Neural progenitor cell (in vitro differentiated cells): Measurements from ENCODE around the gene BICD1. TPM values are rescaled to one million over a fixed set of nuclear protein-coding genes. Genes with fewer than 3 reads are reported as not detected.

Experiments
- DNase-seq: peaks from one replicate; pipeline ENCODE4 v3.0.0-alpha.2; 2016; ENCODE audit warnings: low spot score
- H2AFZ ChIP-seq: fragments of 200-600 bp; sonication (generic); replicated peaks from 2 replicates; pipeline ENCODE4 v1.6.1; 2016; ENCODE audit warnings: antibody characterized with exemption
- H3F3A ChIP-seq: fragments of 200-600 bp; sonication (generic); 2 replicates; pipeline ENCODE4 v1.6.1; 2016; ENCODE audit warnings: antibody characterized with exemption, low read depth
- H3K27ac ChIP-seq: fragments of 200-600 bp; sonication (generic); 2 replicates; pipeline ENCODE4 v1.5.1; 2016; ENCODE audit warnings: mild to moderate bottlenecking
- H3K27me3 ChIP-seq: fragments of 200-600 bp; sonication (generic); 2 replicates; pipeline ENCODE4 v1.6.1; 2016; ENCODE audit warnings: mild to moderate bottlenecking, moderate library complexity
- H3K36me3 ChIP-seq: fragments of 200-600 bp; sonication (generic); 2 replicates; pipeline ENCODE4 v1.5.1; 2016
- H3K4me1 ChIP-seq: fragments of 200-600 bp; sonication (generic); 2 replicates; pipeline ENCODE4 v1.6.1; 2016; ENCODE audit warnings: mixed run types
- H3K4me2 ChIP-seq: fragments of 200-600 bp; sonication (generic); 2 replicates; pipeline ENCODE4 v1.6.1; 2016
- H3K4me3 ChIP-seq: fragments of 200-600 bp; sonication (generic); 2 replicates; pipeline ENCODE4 v1.5.1; 2016
- H3K79me2 ChIP-seq: fragments of 200-600 bp; sonication (generic); 2 replicates; pipeline ENCODE4 v1.6.1; 2016; ENCODE audit warnings: low read depth
- H3K9ac ChIP-seq: fragments of 200-600 bp; sonication (generic); 2 replicates; pipeline ENCODE4 v1.6.1; 2016
- H3K9me3 ChIP-seq: fragments of 200-600 bp; sonication (generic); 2 replicates; pipeline ENCODE4 v1.5.1; 2016; ENCODE audit warnings: low read depth
- H4K20me1 ChIP-seq: fragments of 200-600 bp; sonication (generic); 2 replicates; pipeline ENCODE4 v1.6.1; 2016; ENCODE audit warnings: low read depth
- H3K27ac Mint-ChIP-seq: 3 replicates; pipeline ENCODE4 v1.8.0; 2021; ENCODE audit warnings: mixed read lengths
- H3K27me3 Mint-ChIP-seq: 2 replicates; pipeline ENCODE4 v1.8.0; 2022; ENCODE audit warnings: low read depth, mild to moderate bottlenecking, inconsistent platforms, moderate library complexity, mixed read lengths; ENCODE audit not compliant: insufficient read depth
- H3K36me3 Mint-ChIP-seq: 3 replicates; pipeline ENCODE4 v1.8.0; 2021; ENCODE audit warnings: mixed read lengths
- H3K4me1 Mint-ChIP-seq: 3 replicates; pipeline ENCODE4 v1.8.0; 2021; ENCODE audit warnings: mixed read lengths
- H3K4me3 Mint-ChIP-seq: 3 replicates; pipeline ENCODE4 v1.8.0; 2021; ENCODE audit warnings: mild to moderate bottlenecking, moderate library complexity, mixed read lengths
- H3K9me3 Mint-ChIP-seq: 3 replicates; pipeline ENCODE4 v1.8.0; 2020; ENCODE audit warnings: mixed read lengths
- EZH2 ChIP-seq: fragments of 200-600 bp; sonication (generic); IDR thresholded peaks from 2 replicates; pipeline ENCODE4 v1.6.1; 2017; ENCODE audit warnings: antibody characterized with exemption, mild to moderate bottlenecking, moderate library complexity
- EZH2phosphoT487 ChIP-seq: fragments of 200-600 bp; sonication (generic); IDR thresholded peaks from 2 replicates; pipeline ENCODE4 v1.6.1; 2017; ENCODE audit warnings: antibody characterized with exemption
- total RNA-seq: library from RNA; depleted of rRNA; stranded (reverse); fragments of >200 nt; gene quantifications from 2 replicates; pipeline ENCODE4 v1.2.3, GENCODE V29; 2015; ENCODE audit warnings: low replicate concordance
- TF ChIP-seq, protein P1 (sequence below): fragments of 200-600 bp; sonication (generic); IDR thresholded peaks from 2 replicates; pipeline ENCODE4 v1.5.1; 2017; ENCODE audit warnings: antibody characterized with exemption, mild to moderate bottlenecking

Gene BICD1
- total RNA-seq, 1 donor from 2014 or later: 23.6 TPM

DNA sequence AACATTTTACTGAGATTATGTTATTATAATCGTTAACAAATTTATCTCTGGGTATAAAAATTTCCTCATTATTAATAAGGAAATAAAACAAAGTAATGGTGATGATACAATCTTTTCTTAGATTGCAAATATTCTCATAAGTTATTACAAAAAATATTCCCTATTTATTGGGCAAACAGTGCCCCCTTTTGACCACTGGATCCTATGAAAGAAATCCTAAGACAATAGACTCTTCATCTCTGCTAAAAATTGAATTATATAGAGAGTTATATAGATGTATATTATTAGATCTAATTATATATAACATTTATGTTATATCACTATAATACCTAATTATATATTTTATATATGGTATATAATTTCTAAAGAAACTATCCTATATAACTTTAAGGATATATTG, 198.5 kb downstream of the BICD1 start:
- no peak overlapping the region for H3K9ac ChIP-seq
- Mint-ChIP-seq H3K4me3 (no peak overlapping the region), H3K4me1 (peaks cover 8% of the 10 kb centered on the region), H3K9me3 (no peaks in the 10 kb centered on the region), H3K36me3 (peaks cover 9% of the 10 kb centered on the region), H3K27me3 (peaks cover 2% of the 10 kb centered on the region), H3K27ac (no peak overlapping the region)
- no peak overlapping the region for H2AFZ ChIP-seq
- no peaks in the 10 kb centered on the region for H3K9me3 ChIP-seq
- H3F3A ChIP-seq: peaks cover 19% of the 10 kb centered on the region
- no peak overlapping the region for H3K4me2 ChIP-seq
- no peaks in the 10 kb centered on the region for H3K27me3 ChIP-seq
- DNase-seq: no peak
- H3K4me3 ChIP-seq: no peak overlapping the region
- H3K4me1 ChIP-seq: peaks cover 15% of the 10 kb centered on the region
- H3K27ac ChIP-seq: no peak overlapping the region
- TF ChIP-seq, protein P1, sequence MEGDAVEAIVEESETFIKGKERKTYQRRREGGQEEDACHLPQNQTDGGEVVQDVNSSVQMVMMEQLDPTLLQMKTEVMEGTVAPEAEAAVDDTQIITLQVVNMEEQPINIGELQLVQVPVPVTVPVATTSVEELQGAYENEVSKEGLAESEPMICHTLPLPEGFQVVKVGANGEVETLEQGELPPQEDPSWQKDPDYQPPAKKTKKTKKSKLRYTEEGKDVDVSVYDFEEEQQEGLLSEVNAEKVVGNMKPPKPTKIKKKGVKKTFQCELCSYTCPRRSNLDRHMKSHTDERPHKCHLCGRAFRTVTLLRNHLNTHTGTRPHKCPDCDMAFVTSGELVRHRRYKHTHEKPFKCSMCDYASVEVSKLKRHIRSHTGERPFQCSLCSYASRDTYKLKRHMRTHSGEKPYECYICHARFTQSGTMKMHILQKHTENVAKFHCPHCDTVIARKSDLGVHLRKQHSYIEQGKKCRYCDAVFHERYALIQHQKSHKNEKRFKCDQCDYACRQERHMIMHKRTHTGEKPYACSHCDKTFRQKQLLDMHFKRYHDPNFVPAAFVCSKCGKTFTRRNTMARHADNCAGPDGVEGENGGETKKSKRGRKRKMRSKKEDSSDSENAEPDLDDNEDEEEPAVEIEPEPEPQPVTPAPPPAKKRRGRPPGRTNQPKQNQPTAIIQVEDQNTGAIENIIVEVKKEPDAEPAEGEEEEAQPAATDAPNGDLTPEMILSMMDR: no peak
- no peak for TF ChIP-seq EZH2
- no peak for TF ChIP-seq EZH2phosphoT487
- H3K36me3 ChIP-seq: no peaks in the 10 kb centered on the region
- peaks cover 8% of the 10 kb centered on the region for H3K79me2 ChIP-seq
- H4K20me1 ChIP-seq: no peaks in the 10 kb centered on the region

DNA sequence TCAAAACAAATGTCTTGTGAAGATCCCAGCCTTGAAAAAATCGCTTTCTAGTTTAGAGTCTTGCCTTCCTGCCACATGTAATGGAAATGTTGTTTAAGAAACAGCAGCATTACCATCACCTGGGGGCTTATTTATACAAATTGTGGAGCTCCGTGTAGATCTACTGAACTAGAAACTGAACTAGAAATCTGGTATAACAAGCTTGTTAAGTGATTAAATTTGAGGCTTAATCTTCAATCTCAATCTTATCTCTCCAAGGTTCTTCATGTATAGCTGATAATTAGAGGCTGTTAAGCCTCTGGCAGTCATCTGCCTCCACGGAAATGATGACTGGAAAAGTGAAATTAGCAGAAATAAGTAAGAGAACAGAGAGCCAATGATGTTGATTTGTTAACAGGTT, 200.7 kb downstream of the BICD1 start:
- Histone ChIP-seq H3K9ac (no peak overlapping the region), H3F3A (peaks cover 24% of the 10 kb centered on the region), H3K4me1 (peaks cover 22% of the 10 kb centered on the region), H4K20me1 (no peaks in the 10 kb centered on the region), H3K36me3 (no peaks in the 10 kb centered on the region), H3K4me2 (peak overlapping the region; percentile 40), H2AFZ (no peak overlapping the region), H3K4me3 (no peak overlapping the region), H3K79me2 (peaks cover 8% of the 10 kb centered on the region), H3K27ac (peak overlapping the region; percentile 55), H3K27me3 (no peaks in the 10 kb centered on the region), H3K9me3 (no peaks in the 10 kb centered on the region)
- Mint-ChIP-seq H3K9me3 (no peaks in the 10 kb centered on the region), H3K4me3 (no peak overlapping the region), H3K36me3 (peaks cover 7% of the 10 kb centered on the region), H3K27ac (no peak overlapping the region), H3K27me3 (peaks cover under 1% of the 10 kb centered on the region), H3K4me1 (peaks cover 14% of the 10 kb centered on the region)
- no peak for DNase-seq
- TF ChIP-seq EZH2phosphoT487: no peak
- TF ChIP-seq EZH2: no peak
- TF ChIP-seq, protein P1: no peak

DNA sequence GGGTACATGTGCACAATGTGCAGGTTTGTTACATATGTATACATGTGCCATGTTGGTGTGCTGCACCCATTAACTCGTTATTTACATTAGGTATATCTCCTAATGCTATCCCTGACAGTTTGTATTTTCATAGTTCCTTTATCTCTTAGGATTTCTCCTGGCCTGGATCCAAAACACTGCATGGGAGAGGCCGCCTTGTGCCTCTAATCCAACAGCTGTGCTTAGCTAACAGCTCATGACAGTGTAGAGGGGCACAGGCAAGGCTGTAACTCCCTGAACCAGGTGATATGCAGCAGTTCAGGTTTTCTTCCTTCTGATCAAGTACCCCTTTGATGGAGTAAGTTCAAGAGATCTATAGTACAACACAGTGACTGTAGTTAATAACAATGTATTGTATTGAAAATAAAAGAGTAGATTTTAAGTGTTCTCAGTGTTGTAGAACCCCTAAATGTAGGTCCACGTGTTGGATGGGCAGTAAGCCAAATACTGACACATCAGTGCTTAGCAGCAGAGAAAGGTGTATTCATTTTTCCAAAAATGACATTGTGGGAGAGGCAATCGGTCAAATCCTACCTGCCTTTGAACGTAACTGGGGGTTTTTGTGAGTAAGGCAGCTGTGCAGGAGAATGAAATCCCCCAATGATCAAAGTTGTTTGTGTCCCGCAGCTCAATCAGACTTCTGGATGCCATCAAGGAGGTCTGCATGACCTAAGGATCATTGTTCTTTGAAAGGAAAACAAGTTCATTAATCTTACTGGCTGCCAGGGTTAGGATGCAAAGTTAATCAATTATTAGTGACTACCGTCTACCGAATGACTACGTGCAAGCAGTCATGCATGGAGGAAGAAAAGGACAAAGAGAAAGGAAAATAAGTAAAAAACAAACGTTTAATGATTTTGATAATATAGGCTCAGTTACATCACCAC, 203.4 kb downstream of the BICD1 start:
- H3K27ac ChIP-seq: no peak overlapping the region
- TF ChIP-seq EZH2phosphoT487 (no peak), EZH2 (no peak)
- TF ChIP-seq, protein P1: no peak
- Mint-ChIP-seq H3K27ac (no peak overlapping the region), H3K4me1 (peaks cover 14% of the 10 kb centered on the region), H3K27me3 (no peaks in the 10 kb centered on the region), H3K9me3 (no peaks in the 10 kb centered on the region), H3K4me3 (no peak overlapping the region), H3K36me3 (peaks cover 7% of the 10 kb centered on the region)
- peaks cover 22% of the 10 kb centered on the region for H3K79me2 ChIP-seq
- DNase-seq: no peak
- H3K4me2 ChIP-seq: no peak overlapping the region
- no peaks in the 10 kb centered on the region for H3K36me3 ChIP-seq
- no peak overlapping the region for H3K4me3 ChIP-seq
- no peaks in the 10 kb centered on the region for H4K20me1 ChIP-seq
- peaks cover 24% of the 10 kb centered on the region for H3F3A ChIP-seq
- no peaks in the 10 kb centered on the region for H3K27me3 ChIP-seq
- no peak overlapping the region for H2AFZ ChIP-seq
- H3K9ac ChIP-seq: no peak overlapping the region
- peaks cover 22% of the 10 kb centered on the region for H3K4me1 ChIP-seq
- H3K9me3 ChIP-seq: no peaks in the 10 kb centered on the region
